ENCODE data around the gene CTNND1. TPM values are rescaled to one million over a fixed set of nuclear protein-coding genes. Genes with fewer than 3 reads are reported as not detected.

The CTNND1 gene
- total and polyA plus RNA-seq, 2 experiments from 2014 or later: 39.1 to 136 TPM

DNA sequence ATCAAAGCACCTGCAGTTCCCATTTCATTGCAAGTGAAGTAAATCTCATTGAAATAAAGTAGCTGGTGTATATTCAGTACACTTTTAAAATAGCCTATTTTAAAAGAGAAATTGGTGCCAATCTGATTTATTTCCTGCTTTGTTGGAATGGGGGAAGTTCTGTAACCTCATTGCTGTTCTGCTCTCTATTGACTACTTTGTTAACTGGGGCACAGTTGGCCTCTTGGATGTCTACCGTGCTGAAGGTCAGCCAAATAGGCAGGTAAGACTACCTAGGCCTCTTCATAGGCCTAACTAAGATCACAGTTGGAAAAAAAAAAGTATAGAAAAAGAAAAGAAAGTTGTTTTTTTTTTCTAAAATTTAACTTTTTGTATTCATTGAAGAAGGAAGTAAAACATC lies 9.2 kb downstream of the CTNND1 start:
- H3K27ac Mint-ChIP-seq: no peak overlapping the region; the same call in 1 of the 2 replicates
- H2AFZ ChIP-seq: no peak overlapping the region
- H3K4me1 Mint-ChIP-seq: peaks cover 38% of the 10 kb centered on the region
- no peaks in the 10 kb centered on the region for H3F3A ChIP-seq (replicated peaks; ENCODE audit: low read depth)
- no peaks in the 10 kb centered on the region for H3K36me3 ChIP-seq (ENCODE audit: insufficient read depth)
- DNase-seq (ENCODE audit: low spot score) (no peak), ATAC-seq (no peak)
- H3K4me3 ChIP-seq: no peak overlapping the region
- TF ChIP-seq CREB1 (CRISPR knock-in tag; IDR thresholded peaks at IDR 0.05; ENCODE audit: low read depth): no peak
- no peak for TF ChIP-seq ZNF114 (CRISPR knock-in tag; IDR thresholded peaks at IDR 0.05)
- TF ChIP-seq POLR2AphosphoS5 (IDR thresholded peaks at IDR 0.05; ENCODE audit: low read depth): no peak
- no peak for TF ChIP-seq JUNB (IDR thresholded peaks at IDR 0.05; ENCODE audit: unreplicated experiment)
- TF ChIP-seq, protein P1, sequence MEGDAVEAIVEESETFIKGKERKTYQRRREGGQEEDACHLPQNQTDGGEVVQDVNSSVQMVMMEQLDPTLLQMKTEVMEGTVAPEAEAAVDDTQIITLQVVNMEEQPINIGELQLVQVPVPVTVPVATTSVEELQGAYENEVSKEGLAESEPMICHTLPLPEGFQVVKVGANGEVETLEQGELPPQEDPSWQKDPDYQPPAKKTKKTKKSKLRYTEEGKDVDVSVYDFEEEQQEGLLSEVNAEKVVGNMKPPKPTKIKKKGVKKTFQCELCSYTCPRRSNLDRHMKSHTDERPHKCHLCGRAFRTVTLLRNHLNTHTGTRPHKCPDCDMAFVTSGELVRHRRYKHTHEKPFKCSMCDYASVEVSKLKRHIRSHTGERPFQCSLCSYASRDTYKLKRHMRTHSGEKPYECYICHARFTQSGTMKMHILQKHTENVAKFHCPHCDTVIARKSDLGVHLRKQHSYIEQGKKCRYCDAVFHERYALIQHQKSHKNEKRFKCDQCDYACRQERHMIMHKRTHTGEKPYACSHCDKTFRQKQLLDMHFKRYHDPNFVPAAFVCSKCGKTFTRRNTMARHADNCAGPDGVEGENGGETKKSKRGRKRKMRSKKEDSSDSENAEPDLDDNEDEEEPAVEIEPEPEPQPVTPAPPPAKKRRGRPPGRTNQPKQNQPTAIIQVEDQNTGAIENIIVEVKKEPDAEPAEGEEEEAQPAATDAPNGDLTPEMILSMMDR (conservative IDR thresholded peaks at IDR 0.05; ENCODE audit: low read depth in 2 of 2): no peak
- TF ChIP-seq, protein P2, sequence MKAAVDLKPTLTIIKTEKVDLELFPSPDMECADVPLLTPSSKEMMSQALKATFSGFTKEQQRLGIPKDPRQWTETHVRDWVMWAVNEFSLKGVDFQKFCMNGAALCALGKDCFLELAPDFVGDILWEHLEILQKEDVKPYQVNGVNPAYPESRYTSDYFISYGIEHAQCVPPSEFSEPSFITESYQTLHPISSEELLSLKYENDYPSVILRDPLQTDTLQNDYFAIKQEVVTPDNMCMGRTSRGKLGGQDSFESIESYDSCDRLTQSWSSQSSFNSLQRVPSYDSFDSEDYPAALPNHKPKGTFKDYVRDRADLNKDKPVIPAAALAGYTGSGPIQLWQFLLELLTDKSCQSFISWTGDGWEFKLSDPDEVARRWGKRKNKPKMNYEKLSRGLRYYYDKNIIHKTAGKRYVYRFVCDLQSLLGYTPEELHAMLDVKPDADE (IDR thresholded peaks at IDR 0.05): no peak
- no peak for TF ChIP-seq STAT1 (IDR thresholded peaks at IDR 0.05; ENCODE audit: unreplicated experiment)
- no peak for TF ChIP-seq EZH2 (IDR thresholded peaks at IDR 0.05; ENCODE audit: low read depth, unreplicated experiment)
- TF ChIP-seq ZNF331 (CRISPR knock-in tag; IDR thresholded peaks at IDR 0.05; ENCODE audit: low read depth): no peak
- TF ChIP-seq, protein P3, sequence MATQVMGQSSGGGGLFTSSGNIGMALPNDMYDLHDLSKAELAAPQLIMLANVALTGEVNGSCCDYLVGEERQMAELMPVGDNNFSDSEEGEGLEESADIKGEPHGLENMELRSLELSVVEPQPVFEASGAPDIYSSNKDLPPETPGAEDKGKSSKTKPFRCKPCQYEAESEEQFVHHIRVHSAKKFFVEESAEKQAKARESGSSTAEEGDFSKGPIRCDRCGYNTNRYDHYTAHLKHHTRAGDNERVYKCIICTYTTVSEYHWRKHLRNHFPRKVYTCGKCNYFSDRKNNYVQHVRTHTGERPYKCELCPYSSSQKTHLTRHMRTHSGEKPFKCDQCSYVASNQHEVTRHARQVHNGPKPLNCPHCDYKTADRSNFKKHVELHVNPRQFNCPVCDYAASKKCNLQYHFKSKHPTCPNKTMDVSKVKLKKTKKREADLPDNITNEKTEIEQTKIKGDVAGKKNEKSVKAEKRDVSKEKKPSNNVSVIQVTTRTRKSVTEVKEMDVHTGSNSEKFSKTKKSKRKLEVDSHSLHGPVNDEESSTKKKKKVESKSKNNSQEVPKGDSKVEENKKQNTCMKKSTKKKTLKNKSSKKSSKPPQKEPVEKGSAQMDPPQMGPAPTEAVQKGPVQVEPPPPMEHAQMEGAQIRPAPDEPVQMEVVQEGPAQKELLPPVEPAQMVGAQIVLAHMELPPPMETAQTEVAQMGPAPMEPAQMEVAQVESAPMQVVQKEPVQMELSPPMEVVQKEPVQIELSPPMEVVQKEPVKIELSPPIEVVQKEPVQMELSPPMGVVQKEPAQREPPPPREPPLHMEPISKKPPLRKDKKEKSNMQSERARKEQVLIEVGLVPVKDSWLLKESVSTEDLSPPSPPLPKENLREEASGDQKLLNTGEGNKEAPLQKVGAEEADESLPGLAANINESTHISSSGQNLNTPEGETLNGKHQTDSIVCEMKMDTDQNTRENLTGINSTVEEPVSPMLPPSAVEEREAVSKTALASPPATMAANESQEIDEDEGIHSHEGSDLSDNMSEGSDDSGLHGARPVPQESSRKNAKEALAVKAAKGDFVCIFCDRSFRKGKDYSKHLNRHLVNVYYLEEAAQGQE (IDR thresholded peaks at IDR 0.05; ENCODE audit: unreplicated experiment): no peak
- TF ChIP-seq NANOG (IDR thresholded peaks at IDR 0.05; ENCODE audit: borderline replicate concordance): no peak
- TF ChIP-seq EZH2phosphoT487 (IDR thresholded peaks at IDR 0.05; ENCODE audit: unreplicated experiment): no peak
- TF ChIP-seq, protein P4, sequence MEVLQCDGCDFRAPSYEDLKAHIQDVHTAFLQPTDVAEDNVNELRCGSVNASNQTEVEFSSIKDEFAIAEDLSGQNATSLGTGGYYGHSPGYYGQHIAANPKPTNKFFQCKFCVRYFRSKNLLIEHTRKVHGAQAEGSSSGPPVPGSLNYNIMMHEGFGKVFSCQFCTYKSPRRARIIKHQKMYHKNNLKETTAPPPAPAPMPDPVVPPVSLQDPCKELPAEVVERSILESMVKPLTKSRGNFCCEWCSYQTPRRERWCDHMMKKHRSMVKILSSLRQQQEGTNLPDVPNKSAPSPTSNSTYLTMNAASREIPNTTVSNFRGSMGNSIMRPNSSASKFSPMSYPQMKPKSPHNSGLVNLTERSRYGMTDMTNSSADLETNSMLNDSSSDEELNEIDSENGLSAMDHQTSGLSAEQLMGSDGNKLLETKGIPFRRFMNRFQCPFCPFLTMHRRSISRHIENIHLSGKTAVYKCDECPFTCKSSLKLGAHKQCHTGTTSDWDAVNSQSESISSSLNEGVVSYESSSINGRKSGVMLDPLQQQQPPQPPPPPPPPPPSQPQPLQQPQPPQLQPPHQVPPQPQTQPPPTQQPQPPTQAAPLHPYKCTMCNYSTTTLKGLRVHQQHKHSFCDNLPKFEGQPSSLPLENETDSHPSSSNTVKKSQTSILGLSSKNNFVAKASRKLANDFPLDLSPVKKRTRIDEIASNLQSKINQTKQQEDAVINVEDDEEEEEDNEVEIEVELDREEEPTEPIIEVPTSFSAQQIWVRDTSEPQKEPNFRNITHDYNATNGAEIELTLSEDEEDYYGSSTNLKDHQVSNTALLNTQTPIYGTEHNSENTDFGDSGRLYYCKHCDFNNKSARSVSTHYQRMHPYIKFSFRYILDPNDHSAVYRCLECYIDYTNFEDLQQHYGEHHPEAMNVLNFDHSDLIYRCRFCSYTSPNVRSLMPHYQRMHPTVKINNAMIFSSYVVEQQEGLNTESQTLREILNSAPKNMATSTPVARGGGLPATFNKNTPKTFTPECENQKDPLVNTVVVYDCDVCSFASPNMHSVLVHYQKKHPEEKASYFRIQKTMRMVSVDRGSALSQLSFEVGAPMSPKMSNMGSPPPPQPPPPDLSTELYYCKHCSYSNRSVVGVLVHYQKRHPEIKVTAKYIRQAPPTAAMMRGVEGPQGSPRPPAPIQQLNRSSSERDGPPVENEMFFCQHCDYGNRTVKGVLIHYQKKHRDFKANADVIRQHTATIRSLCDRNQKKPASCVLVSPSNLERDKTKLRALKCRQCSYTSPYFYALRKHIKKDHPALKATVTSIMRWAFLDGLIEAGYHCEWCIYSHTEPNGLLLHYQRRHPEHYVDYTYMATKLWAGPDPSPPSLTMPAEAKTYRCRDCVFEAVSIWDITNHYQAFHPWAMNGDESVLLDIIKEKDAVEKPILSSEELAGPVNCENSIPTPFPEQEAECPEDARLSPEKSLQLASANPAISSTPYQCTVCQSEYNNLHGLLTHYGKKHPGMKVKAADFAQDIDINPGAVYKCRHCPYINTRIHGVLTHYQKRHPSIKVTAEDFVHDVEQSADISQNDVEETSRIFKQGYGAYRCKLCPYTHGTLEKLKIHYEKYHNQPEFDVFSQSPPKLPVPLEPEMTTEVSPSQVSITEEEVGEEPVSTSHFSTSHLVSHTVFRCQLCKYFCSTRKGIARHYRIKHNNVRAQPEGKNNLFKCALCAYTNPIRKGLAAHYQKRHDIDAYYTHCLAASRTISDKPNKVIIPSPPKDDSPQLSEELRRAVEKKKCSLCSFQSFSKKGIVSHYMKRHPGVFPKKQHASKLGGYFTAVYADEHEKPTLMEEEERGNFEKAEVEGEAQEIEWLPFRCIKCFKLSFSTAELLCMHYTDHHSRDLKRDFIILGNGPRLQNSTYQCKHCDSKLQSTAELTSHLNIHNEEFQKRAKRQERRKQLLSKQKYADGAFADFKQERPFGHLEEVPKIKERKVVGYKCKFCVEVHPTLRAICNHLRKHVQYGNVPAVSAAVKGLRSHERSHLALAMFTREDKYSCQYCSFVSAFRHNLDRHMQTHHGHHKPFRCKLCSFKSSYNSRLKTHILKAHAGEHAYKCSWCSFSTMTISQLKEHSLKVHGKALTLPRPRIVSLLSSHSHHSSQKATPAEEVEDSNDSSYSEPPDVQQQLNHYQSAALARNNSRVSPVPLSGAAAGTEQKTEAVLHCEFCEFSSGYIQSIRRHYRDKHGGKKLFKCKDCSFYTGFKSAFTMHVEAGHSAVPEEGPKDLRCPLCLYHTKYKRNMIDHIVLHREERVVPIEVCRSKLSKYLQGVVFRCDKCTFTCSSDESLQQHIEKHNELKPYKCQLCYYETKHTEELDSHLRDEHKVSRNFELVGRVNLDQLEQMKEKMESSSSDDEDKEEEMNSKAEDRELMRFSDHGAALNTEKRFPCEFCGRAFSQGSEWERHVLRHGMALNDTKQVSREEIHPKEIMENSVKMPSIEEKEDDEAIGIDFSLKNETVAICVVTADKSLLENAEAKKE (CRISPR knock-in tag; IDR thresholded peaks at IDR 0.05): no peak
- no peak overlapping the region for H3K4me2 ChIP-seq
- peaks cover 13% of the 10 kb centered on the region for H3K27me3 Mint-ChIP-seq (ENCODE audit: insufficient read depth, low read depth, poor library complexity)
- H3K79me2 ChIP-seq (replicated peaks; ENCODE audit: insufficient read depth): peaks cover 100% of the 10 kb centered on the region
- H3K36me3 Mint-ChIP-seq (ENCODE audit: low read depth): peaks cover 17% of the 10 kb centered on the region
- 0 out of 2 replicates have a peak overlapping the region, but pooled peaks have one; percentile 28 for H3K27ac ChIP-seq (ENCODE audit: low read depth)
- H3K9me2 ChIP-seq (ENCODE audit: insufficient read depth): no peaks in the 10 kb centered on the region
- peaks cover 14% of the 10 kb centered on the region for H3K4me1 ChIP-seq (ENCODE audit: insufficient read depth)
- H3K9me3 Mint-ChIP-seq: no peaks in the 10 kb centered on the region
- H3K27me3 ChIP-seq (ENCODE audit: insufficient read depth): no peaks in the 10 kb centered on the region
- H3K4me3 Mint-ChIP-seq: no peak overlapping the region
- peaks cover 35% of the 10 kb centered on the region for H4K20me1 ChIP-seq (replicated peaks; ENCODE audit: insufficient read depth)

Measured in GM23338 (cell line).